ENCODE results near the gene IGSF9B. TPM values are rescaled to one million over a fixed set of nuclear protein-coding genes. Genes with fewer than 3 reads are reported as not detected.

IGSF9B gene
- total RNA-seq, 1 donor from 2014 or later: 3.8 TPM

- Mint-ChIP-seq H3K9me3 (ENCODE audit: unreplicated experiment) (no peaks in the 10 kb centered on the region), H3K4me3 (ENCODE audit: unreplicated experiment) (peak overlapping the region; percentile 49), H3K36me3 (ENCODE audit: unreplicated experiment) (no peaks in the 10 kb centered on the region), H3K27ac (ENCODE audit: unreplicated experiment) (peak overlapping the region; percentile 67), H3K27me3 (ENCODE audit: unreplicated experiment) (peaks cover 45% of the 10 kb centered on the region), H3K4me1 (ENCODE audit: unreplicated experiment) (peaks cover 21% of the 10 kb centered on the region)
- no peak for TF ChIP-seq CTCF (IDR thresholded peaks at IDR 0.05)
- DNase-seq (ENCODE audit: extremely low spot score, unreplicated experiment): no peak
Measured at GRCh38 chr11:133951327-133952198, 5.2 kb downstream of the IGSF9B start.

GRCh38 chr11:133950874-133951326 lies 5.9 kb downstream of the IGSF9B start:
- H3K4me1 Mint-ChIP-seq (ENCODE audit: unreplicated experiment): peaks cover 21% of the 10 kb centered on the region
- peak overlapping the region; percentile 49 for H3K4me3 Mint-ChIP-seq (ENCODE audit: unreplicated experiment)

DNA sequence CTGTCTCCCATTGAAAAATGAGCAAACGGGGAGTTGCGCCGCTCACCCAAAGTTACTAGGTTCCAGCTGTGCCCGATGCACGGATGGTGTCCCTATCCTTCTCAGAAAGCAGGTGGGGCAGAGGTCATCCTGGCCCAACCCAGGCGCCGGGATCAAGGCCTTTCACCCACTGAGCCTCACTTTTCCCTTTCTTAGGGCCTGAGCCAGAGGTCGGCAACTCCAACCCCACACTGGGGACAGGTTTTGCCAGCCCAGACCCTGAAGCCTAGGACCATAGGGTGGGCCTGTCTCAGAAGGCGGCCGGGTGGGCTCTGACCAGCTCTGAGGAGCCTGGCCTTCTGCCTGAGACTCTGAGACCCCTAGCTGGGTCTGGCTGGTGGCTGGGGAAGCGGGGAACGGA lies 6.3 kb downstream of the IGSF9B start:
- H3K4me1 Mint-ChIP-seq (ENCODE audit: unreplicated experiment): peaks cover 19% of the 10 kb centered on the region
- H3K4me3 Mint-ChIP-seq (ENCODE audit: unreplicated experiment): no peak overlapping the region
- no peak overlapping the region for H3K27ac Mint-ChIP-seq (ENCODE audit: unreplicated experiment)
- H3K36me3 Mint-ChIP-seq (ENCODE audit: unreplicated experiment): no peaks in the 10 kb centered on the region
- no peak for TF ChIP-seq CTCF (IDR thresholded peaks at IDR 0.05)
- no peak for DNase-seq (ENCODE audit: extremely low spot score, unreplicated experiment)
- H3K27me3 Mint-ChIP-seq (ENCODE audit: unreplicated experiment): peaks cover 43% of the 10 kb centered on the region
- H3K9me3 Mint-ChIP-seq (ENCODE audit: unreplicated experiment): no peaks in the 10 kb centered on the region

More at GRCh38 chr11:133950874-133951326, 5.9 kb downstream of the IGSF9B start:
- TF ChIP-seq CTCF (IDR thresholded peaks at IDR 0.05): no peak
- Mint-ChIP-seq H3K9me3 (ENCODE audit: unreplicated experiment) (no peaks in the 10 kb centered on the region), H3K36me3 (ENCODE audit: unreplicated experiment) (no peaks in the 10 kb centered on the region), H3K27me3 (ENCODE audit: unreplicated experiment) (peaks cover 45% of the 10 kb centered on the region), H3K27ac (ENCODE audit: unreplicated experiment) (peak overlapping the region; percentile 18)
- DNase-seq (ENCODE audit: extremely low spot score, unreplicated experiment): no peak

DNA sequence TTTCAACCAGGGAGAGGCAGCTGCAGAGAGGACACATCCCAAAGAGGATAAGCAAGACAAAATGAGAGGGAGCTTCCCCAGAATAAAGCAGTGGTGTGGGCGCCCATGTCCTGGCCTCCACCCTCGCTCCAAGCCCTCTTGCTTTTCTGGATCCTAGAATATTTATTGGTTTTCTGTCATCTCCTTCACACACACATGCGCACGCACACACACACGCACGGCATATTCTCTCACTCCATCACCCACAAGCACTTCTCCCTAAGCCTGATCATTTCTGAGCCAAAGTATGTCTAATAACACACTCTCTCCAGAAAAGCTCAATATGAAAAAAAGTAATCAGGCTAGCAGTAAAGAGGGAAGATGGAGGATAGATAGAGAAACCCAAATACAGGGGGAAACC lies 7.6 kb downstream of the IGSF9B start:
- H3K9me3 Mint-ChIP-seq (ENCODE audit: unreplicated experiment): no peaks in the 10 kb centered on the region

More for the DNA sequence above, 7.6 kb downstream of the IGSF9B start:
- Mint-ChIP-seq H3K36me3 (ENCODE audit: unreplicated experiment) (no peaks in the 10 kb centered on the region), H3K4me1 (ENCODE audit: unreplicated experiment) (peaks cover 15% of the 10 kb centered on the region), H3K4me3 (ENCODE audit: unreplicated experiment) (no peak overlapping the region), H3K27me3 (ENCODE audit: unreplicated experiment) (peaks cover 30% of the 10 kb centered on the region), H3K27ac (ENCODE audit: unreplicated experiment) (no peak overlapping the region)
- TF ChIP-seq CTCF (IDR thresholded peaks at IDR 0.05): no peak
- DNase-seq (ENCODE audit: extremely low spot score, unreplicated experiment): no peak

Data from osteocyte (in vitro differentiated cells).